Vagina (tissue), 2 donors: ENCODE measurements around the gene KIR2DL4.
"Not testable (repeated sequence)": the region's sequence is repeated elsewhere in the genome, so short reads cannot be mapped to it uniquely, and the experiment has no call there.

Source experiments
- POLR2A ChIP-seq, 2 donors: fragments of 450-650 bp; IDR thresholded peaks; one replicate each; pipeline ENCODE4 v1.6.1; 2017; ENCODE audit warnings: antibody characterized with exemption in 2 of 2, mild to moderate bottlenecking in 2 of 2, moderate library complexity in 2 of 2
- TF ChIP-seq, protein P1 (sequence below), 3 experiments: fragments of 450-650 bp in 2 of 3; fragments of 200-600 bp in 1 of 3; sonication (generic) in 1 of 3; IDR thresholded peaks; one replicate each; pipeline ENCODE4 v1.5.1; 2017 to 2019; ENCODE audit warnings: antibody characterized with exemption in 3 of 3, mild to moderate bottlenecking in 2 of 3, moderate library complexity in 2 of 3

DNA sequence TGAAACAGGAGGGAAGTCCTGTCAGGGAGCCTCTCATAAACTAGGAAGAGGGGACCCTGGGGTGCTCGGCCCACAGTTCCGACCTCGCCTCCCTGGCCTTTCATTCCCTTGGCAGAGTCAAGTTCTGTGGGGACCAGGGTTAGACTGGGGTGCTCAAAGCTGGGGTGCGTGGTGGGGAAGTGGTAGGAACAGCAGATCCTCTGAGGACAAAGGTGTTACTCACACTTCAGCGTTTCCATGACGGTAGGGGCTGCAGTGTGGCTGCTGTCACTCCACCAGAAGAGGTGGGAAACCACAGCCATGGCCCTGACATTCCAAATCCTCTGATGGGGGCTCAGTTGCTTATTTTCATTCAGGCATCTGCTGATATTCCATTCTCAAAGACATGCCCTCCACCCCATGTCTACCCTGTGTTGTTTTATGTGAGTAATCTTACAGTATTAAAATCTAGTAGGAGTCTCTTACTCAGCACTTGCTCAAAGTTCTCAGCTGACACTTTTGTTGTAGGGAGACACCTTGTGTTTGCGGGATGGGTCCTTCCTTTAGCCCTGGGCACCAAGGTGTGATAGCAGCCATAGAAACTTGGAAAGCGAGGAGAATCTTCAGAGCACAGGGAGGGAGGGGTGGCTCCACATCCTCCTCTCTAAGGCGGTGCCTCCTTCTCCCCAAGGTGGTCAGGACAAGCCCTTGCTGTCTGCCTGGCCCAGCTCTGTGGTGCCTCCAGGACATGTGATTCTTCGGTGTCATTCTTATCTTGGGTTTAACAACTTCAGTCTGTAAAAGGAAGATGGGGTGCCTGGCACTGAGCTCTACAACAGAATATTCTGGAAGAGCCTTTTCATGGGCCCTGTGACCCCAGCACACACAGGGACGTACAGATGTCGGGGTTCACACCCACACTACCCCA lies 47.0 kb upstream of the KIR2DL4 start:
- TF ChIP-seq, protein P1, sequence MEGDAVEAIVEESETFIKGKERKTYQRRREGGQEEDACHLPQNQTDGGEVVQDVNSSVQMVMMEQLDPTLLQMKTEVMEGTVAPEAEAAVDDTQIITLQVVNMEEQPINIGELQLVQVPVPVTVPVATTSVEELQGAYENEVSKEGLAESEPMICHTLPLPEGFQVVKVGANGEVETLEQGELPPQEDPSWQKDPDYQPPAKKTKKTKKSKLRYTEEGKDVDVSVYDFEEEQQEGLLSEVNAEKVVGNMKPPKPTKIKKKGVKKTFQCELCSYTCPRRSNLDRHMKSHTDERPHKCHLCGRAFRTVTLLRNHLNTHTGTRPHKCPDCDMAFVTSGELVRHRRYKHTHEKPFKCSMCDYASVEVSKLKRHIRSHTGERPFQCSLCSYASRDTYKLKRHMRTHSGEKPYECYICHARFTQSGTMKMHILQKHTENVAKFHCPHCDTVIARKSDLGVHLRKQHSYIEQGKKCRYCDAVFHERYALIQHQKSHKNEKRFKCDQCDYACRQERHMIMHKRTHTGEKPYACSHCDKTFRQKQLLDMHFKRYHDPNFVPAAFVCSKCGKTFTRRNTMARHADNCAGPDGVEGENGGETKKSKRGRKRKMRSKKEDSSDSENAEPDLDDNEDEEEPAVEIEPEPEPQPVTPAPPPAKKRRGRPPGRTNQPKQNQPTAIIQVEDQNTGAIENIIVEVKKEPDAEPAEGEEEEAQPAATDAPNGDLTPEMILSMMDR (IDR thresholded peaks at IDR 0.05), result not testable (repeated sequence)
- not testable (repeated sequence) for TF ChIP-seq POLR2A (IDR thresholded peaks at IDR 0.05)
